WTC11 (cell line): Measurements from ENCODE around the gene ZNF397. TPM values are rescaled to one million over a fixed set of nuclear protein-coding genes. Genes with fewer than 3 reads are reported as not detected.
A peak's percentile ranks its signal among the peaks of the same experiment; 100 is the strongest.

Experiments
- ATAC-seq: fragments of 200-7000 bp; cut with Tn5 transposase; 2 replicates; pipeline ENCODE4 v1.10.0; 2021; ENCODE audit warnings: mild to moderate bottlenecking, moderate library complexity
- CTCF ChIA-PET: fragments of 300-600 bp; sonication (Branson Sonifier 250); formaldehyde crosslinking; loops from one replicate; lab custom pipeline; 2021; ENCODE audit warnings: antibody characterized with exemption; lab: Charles Lee
- POLR2A ChIA-PET: fragments of 350-600 bp; sonication (Branson Sonifier 250); formaldehyde crosslinking; loops from one replicate; lab custom pipeline; 2021; ENCODE audit warnings: antibody characterized with exemption; lab: Charles Lee
- DNase-seq: peaks from one replicate; pipeline ENCODE4 v3.0.0; 2021; ENCODE audit warnings: low spot score
- H3K27ac Mint-ChIP-seq: 2 replicates; pipeline ENCODE4 v1.8.0; 2021; ENCODE audit warnings: mixed read lengths
- H3K27me3 Mint-ChIP-seq: 2 replicates; pipeline ENCODE4 v1.8.0; 2021; ENCODE audit warnings: low read depth, mild to moderate bottlenecking, moderate library complexity, mixed read lengths
- H3K36me3 Mint-ChIP-seq: 2 replicates; pipeline ENCODE4 v1.8.0; 2021; ENCODE audit warnings: mixed read lengths
- H3K4me1 Mint-ChIP-seq: 2 replicates; pipeline ENCODE4 v1.8.0; 2022; ENCODE audit warnings: mixed read lengths
- H3K4me3 Mint-ChIP-seq: 2 replicates; pipeline ENCODE4 v1.8.0; 2021; ENCODE audit warnings: mild to moderate bottlenecking, moderate library complexity, mixed read lengths
- H3K9me3 Mint-ChIP-seq: 2 replicates; pipeline ENCODE4 v1.8.0; 2021; ENCODE audit warnings: mixed read lengths
- CREM ChIP-seq: sonication (generic); formaldehyde crosslinking; IDR thresholded peaks from 2 replicates; pipeline ENCODE4 v1.8.1; 2022; ENCODE audit warnings: mild to moderate bottlenecking, missing genetic modification reagents, moderate library complexity
- FOXJ3 ChIP-seq: sonication (generic); formaldehyde crosslinking; IDR thresholded peaks from 2 replicates; pipeline ENCODE4 v1.9.0; 2021; ENCODE audit warnings: missing genetic modification reagents, mild to moderate bottlenecking, borderline replicate concordance
- GABPB1 ChIP-seq: sonication (generic); formaldehyde crosslinking; IDR thresholded peaks from 2 replicates; pipeline ENCODE4 v1.8.1; 2023; ENCODE audit warnings: mild to moderate bottlenecking, missing genetic modification reagents
- JAZF1 ChIP-seq: fragments of 250-450 bp; sonication (Bioruptor Pico); IDR thresholded peaks from 2 replicates; pipeline ENCODE4 v1.9.0; 2021; ENCODE audit warnings: moderate library complexity, mild to moderate bottlenecking, inconsistent platforms
- JUN ChIP-seq: sonication (generic); formaldehyde crosslinking; IDR thresholded peaks from 2 replicates; pipeline ENCODE4 v1.8.0; 2023; ENCODE audit warnings: mild to moderate bottlenecking, missing genetic modification reagents
- NFATC4 ChIP-seq: fragments of 250-450 bp; sonication (Bioruptor Pico); IDR thresholded peaks from 2 replicates; pipeline ENCODE4 v1.9.0; 2021; ENCODE audit warnings: mild to moderate bottlenecking
- NR1H2 ChIP-seq: sonication (generic); formaldehyde crosslinking; IDR thresholded peaks from 2 replicates; pipeline ENCODE4 v1.9.0; 2021; ENCODE audit warnings: mild to moderate bottlenecking, moderate library complexity, missing genetic modification reagents
- NR2C2 ChIP-seq: sonication (generic); formaldehyde crosslinking; IDR thresholded peaks from 2 replicates; pipeline ENCODE4 v1.8.0; 2022; ENCODE audit warnings: mild to moderate bottlenecking, missing genetic modification reagents
- PRRX2 ChIP-seq: fragments of 250-450 bp; sonication (Bioruptor Pico); IDR thresholded peaks from 2 replicates; pipeline ENCODE4 v1.8.0; 2021; ENCODE audit warnings: mild to moderate bottlenecking
- RORB ChIP-seq: fragments of 250-450 bp; sonication (Bioruptor Pico); IDR thresholded peaks from 2 replicates; pipeline ENCODE4 v1.9.0; 2021; ENCODE audit warnings: mild to moderate bottlenecking
- SP1 ChIP-seq: sonication (generic); formaldehyde crosslinking; conservative IDR thresholded peaks from 2 replicates; pipeline ENCODE4 v1.8.1; 2022; ENCODE audit warnings: missing genetic modification reagents
- ZNF416 ChIP-seq: fragments of 250-450 bp; sonication (Bioruptor Pico); IDR thresholded peaks from 2 replicates; pipeline ENCODE4 v1.9.0; 2021; ENCODE audit warnings: mild to moderate bottlenecking, inconsistent platforms
- total RNA-seq: library from RNA; stranded (reverse); gene quantifications from 3 replicates; pipeline ENCODE4 v1.2.3, GENCODE V29; 2021
- TF ChIP-seq, protein P1 (sequence below): sonication (generic); formaldehyde crosslinking; IDR thresholded peaks from 2 replicates; pipeline ENCODE4 v1.8.1; 2022; ENCODE audit warnings: mild to moderate bottlenecking, moderate library complexity, missing genetic modification reagents
- TF ChIP-seq, protein P2 (sequence below): sonication (generic); formaldehyde crosslinking; IDR thresholded peaks from 2 replicates; pipeline ENCODE4 v1.8.0; 2022; ENCODE audit warnings: mild to moderate bottlenecking, missing genetic modification reagents
- TF ChIP-seq, protein P3 (sequence below): sonication (generic); formaldehyde crosslinking; IDR thresholded peaks from 2 replicates; pipeline ENCODE4 v1.8.1; 2022; ENCODE audit warnings: missing genetic modification reagents, borderline replicate concordance
- TF ChIP-seq, protein P4 (sequence below): fragments of 250-450 bp; sonication (Bioruptor Pico); IDR thresholded peaks from 2 replicates; pipeline ENCODE4 v1.9.0; 2021; ENCODE audit warnings: mild to moderate bottlenecking
- TF ChIP-seq, protein P5 (sequence below): sonication (generic); formaldehyde crosslinking; IDR thresholded peaks from 2 replicates; pipeline ENCODE4 v1.8.0; 2023; ENCODE audit warnings: missing genetic modification reagents, mild to moderate bottlenecking, borderline replicate concordance

ZNF397 gene
- total RNA-seq, 1 experiment from 2014 or later = 44.0 TPM

DNA sequence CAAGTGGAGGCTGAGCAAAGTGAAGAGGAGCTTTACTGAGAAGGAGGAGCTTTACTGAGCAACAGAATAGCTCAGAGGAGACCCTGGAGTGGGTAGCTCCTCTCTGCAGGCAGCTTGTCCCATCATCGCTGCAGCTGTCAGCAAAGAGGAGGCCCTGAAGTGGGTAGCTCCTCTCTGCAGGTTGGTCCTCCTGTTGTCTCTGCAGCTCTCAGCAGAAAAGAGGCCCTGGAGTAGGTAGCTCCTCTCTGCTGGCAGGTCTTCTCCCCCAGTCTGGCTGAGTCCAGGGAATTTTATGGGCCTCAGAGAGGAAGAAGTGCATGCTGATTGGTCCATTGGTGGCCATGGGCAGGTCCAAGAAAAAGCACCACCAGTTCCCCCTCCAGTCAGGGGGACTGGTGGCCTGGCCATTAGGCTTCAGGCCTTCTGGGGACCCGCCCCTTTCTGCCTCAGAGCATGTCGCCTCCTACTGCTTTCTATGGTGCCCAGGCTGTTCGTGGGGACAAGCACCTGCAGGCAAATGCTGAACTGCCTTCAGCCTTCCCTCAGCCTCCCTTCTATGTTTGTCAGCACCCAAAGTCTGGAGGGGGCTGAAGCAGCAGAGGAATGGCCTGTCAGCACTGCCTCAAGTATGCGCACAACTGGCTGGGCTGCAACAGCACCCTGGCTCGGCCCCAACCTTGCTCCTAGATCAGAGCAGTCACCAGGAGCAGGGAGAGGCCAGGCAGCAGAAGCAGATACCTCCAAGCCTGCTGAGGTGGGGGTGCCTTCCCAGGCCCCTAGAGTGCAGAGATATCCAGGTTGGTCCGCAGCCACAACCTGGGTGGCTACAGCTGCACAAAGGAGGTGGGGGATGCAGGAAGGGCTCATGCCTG is 43.3 kb downstream of the ZNF397 start:
- POLR2A ChIA-PET = interaction anchor here (0.8 kb wide), 1 partner anchor 71 kb away, joined by 3 read pairs; no protein-coding TSS in a partner anchor

DNA sequence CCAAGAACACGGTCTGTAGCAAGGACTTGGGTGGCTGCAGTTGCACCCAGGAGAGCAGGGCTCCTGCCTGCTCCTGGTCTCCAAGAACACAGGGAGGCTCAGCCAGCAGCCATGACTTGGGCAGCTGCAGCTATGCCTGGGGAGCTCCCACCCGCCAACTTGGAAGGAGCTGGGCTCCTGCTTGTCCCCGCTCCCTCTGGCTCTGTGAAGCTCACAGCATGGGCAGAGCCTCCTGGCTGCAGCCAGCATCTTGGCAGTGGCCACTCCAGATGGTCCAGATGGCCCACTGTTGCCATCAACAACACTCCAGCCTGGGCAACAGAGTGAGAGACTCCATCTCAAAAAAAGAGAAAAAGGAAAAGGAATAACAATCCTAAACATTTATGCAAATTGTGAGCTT is 44.0 kb downstream of the ZNF397 start:
- peaks cover 5% of the 10 kb centered on the region for H3K4me1 Mint-ChIP-seq
- no peak overlapping the region for H3K27ac Mint-ChIP-seq
- H3K4me3 Mint-ChIP-seq = no peak overlapping the region
- ATAC-seq (no peak), DNase-seq (no peak)
- H3K36me3 Mint-ChIP-seq = peaks cover 49% of the 10 kb centered on the region
- H3K9me3 Mint-ChIP-seq = peaks cover 46% of the 10 kb centered on the region
- H3K27me3 Mint-ChIP-seq = no peaks in the 10 kb centered on the region
- ChIA-PET CTCF (no interaction called here), POLR2A (no interaction called here)
- TF ChIP-seq ZNF416 (CRISPR knock-in tag) = no peak
- TF ChIP-seq, protein P1, sequence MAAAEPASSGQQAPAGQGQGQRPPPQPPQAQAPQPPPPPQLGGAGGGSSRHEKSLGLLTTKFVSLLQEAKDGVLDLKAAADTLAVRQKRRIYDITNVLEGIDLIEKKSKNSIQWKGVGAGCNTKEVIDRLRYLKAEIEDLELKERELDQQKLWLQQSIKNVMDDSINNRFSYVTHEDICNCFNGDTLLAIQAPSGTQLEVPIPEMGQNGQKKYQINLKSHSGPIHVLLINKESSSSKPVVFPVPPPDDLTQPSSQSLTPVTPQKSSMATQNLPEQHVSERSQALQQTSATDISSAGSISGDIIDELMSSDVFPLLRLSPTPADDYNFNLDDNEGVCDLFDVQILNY (CRISPR knock-in tag) = no peak

More for the DNA sequence above, 43.3 kb downstream of the ZNF397 start:
- peaks cover under 1% of the 10 kb centered on the region for H3K4me1 Mint-ChIP-seq
- peaks cover under 1% of the 10 kb centered on the region; the same call in 1 of the 2 replicates for H3K27me3 Mint-ChIP-seq
- no peak for DNase-seq
- TF ChIP-seq NR1H2 (CRISPR knock-in tag) (no peak), GABPB1 (CRISPR knock-in tag) (no peak), NR2C2 (CRISPR knock-in tag) (no peak), SP1 (no peak), JAZF1 (no peak), PRRX2 (CRISPR knock-in tag) (no peak), FOXJ3 (CRISPR knock-in tag) (no peak), JUN (CRISPR knock-in tag) (no peak), CREM (CRISPR knock-in tag) (no peak)
- TF ChIP-seq, protein P2, sequence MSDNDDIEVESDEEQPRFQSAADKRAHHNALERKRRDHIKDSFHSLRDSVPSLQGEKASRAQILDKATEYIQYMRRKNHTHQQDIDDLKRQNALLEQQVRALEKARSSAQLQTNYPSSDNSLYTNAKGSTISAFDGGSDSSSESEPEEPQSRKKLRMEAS (CRISPR knock-in tag) = no peak
- TF ChIP-seq, protein P3, sequence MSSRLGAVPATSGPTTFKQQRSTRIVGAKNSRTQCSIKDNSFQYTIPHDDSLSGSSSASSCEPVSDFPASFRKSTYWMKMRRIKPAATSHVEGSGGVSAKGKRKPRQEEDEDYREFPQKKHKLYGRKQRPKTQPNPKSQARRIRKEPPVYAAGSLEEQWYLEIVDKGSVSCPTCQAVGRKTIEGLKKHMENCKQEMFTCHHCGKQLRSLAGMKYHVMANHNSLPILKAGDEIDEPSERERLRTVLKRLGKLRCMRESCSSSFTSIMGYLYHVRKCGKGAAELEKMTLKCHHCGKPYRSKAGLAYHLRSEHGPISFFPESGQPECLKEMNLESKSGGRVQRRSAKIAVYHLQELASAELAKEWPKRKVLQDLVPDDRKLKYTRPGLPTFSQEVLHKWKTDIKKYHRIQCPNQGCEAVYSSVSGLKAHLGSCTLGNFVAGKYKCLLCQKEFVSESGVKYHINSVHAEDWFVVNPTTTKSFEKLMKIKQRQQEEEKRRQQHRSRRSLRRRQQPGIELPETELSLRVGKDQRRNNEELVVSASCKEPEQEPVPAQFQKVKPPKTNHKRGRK (CRISPR knock-in tag) = no peak
- TF ChIP-seq, protein P4, sequence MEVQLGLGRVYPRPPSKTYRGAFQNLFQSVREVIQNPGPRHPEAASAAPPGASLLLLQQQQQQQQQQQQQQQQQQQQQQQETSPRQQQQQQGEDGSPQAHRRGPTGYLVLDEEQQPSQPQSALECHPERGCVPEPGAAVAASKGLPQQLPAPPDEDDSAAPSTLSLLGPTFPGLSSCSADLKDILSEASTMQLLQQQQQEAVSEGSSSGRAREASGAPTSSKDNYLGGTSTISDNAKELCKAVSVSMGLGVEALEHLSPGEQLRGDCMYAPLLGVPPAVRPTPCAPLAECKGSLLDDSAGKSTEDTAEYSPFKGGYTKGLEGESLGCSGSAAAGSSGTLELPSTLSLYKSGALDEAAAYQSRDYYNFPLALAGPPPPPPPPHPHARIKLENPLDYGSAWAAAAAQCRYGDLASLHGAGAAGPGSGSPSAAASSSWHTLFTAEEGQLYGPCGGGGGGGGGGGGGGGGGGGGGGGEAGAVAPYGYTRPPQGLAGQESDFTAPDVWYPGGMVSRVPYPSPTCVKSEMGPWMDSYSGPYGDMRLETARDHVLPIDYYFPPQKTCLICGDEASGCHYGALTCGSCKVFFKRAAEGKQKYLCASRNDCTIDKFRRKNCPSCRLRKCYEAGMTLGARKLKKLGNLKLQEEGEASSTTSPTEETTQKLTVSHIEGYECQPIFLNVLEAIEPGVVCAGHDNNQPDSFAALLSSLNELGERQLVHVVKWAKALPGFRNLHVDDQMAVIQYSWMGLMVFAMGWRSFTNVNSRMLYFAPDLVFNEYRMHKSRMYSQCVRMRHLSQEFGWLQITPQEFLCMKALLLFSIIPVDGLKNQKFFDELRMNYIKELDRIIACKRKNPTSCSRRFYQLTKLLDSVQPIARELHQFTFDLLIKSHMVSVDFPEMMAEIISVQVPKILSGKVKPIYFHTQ (CRISPR knock-in tag) = no peak
- TF ChIP-seq, all 79 proteins: peak for 0
- no peak for ATAC-seq
- H3K36me3 Mint-ChIP-seq = peaks cover 49% of the 10 kb centered on the region
- H3K27ac Mint-ChIP-seq = no peak overlapping the region
- H3K9me3 Mint-ChIP-seq = peaks cover 50% of the 10 kb centered on the region
- CTCF ChIA-PET = no interaction called here
- no peak overlapping the region for H3K4me3 Mint-ChIP-seq

DNA sequence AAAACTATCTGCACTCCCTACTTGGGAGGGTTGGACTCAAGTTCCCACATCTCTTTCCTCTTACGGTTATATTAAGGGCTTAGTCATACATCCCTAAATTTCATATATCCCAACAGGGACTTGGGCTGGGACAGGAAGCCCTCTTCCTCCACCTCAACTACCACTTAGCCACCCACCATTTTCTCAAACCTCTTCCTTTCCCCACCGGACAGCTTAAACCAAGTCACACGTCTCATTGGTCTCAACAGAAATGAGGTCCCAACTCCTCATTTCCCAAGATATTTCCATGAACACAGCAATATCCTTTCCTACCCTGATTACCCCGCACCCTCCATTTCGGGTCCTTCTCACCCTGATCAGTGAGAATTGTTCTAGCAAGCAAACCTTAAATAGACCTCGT is 48.5 kb downstream of the ZNF397 start:
- Mint-ChIP-seq H3K9me3 (peaks cover 34% of the 10 kb centered on the region), H3K4me1 (peaks cover 12% of the 10 kb centered on the region), H3K4me3 (peak overlapping the region; percentile 99), H3K27ac (peak overlapping the region; percentile 85), H3K36me3 (peaks cover 26% of the 10 kb centered on the region), H3K27me3 (no peaks in the 10 kb centered on the region)
- TF ChIP-seq NFATC4 (CRISPR knock-in tag) (no peak), JAZF1 (no peak), RORB (CRISPR knock-in tag) (no peak)
- TF ChIP-seq, protein P5, sequence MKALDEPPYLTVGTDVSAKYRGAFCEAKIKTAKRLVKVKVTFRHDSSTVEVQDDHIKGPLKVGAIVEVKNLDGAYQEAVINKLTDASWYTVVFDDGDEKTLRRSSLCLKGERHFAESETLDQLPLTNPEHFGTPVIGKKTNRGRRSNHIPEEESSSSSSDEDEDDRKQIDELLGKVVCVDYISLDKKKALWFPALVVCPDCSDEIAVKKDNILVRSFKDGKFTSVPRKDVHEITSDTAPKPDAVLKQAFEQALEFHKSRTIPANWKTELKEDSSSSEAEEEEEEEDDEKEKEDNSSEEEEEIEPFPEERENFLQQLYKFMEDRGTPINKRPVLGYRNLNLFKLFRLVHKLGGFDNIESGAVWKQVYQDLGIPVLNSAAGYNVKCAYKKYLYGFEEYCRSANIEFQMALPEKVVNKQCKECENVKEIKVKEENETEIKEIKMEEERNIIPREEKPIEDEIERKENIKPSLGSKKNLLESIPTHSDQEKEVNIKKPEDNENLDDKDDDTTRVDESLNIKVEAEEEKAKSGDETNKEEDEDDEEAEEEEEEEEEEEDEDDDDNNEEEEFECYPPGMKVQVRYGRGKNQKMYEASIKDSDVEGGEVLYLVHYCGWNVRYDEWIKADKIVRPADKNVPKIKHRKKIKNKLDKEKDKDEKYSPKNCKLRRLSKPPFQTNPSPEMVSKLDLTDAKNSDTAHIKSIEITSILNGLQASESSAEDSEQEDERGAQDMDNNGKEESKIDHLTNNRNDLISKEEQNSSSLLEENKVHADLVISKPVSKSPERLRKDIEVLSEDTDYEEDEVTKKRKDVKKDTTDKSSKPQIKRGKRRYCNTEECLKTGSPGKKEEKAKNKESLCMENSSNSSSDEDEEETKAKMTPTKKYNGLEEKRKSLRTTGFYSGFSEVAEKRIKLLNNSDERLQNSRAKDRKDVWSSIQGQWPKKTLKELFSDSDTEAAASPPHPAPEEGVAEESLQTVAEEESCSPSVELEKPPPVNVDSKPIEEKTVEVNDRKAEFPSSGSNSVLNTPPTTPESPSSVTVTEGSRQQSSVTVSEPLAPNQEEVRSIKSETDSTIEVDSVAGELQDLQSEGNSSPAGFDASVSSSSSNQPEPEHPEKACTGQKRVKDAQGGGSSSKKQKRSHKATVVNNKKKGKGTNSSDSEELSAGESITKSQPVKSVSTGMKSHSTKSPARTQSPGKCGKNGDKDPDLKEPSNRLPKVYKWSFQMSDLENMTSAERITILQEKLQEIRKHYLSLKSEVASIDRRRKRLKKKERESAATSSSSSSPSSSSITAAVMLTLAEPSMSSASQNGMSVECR (CRISPR knock-in tag) = no peak
- ChIA-PET CTCF (interaction anchor here (1.2 to 2.0 kb wide), 2 partner anchors 22 to 66 kb away, joined by 4 to 7 read pairs; no protein-coding TSS in a partner anchor), POLR2A (interaction anchor here (0.7 to 1.5 kb wide), 4 partner anchors 15 to 188 kb away, joined by 3 to 14 read pairs (median 6); no protein-coding TSS in a partner anchor)
- DNase-seq = no peak
- ATAC-seq = no peak
